ENCODE data around the gene RARG.

DNA sequence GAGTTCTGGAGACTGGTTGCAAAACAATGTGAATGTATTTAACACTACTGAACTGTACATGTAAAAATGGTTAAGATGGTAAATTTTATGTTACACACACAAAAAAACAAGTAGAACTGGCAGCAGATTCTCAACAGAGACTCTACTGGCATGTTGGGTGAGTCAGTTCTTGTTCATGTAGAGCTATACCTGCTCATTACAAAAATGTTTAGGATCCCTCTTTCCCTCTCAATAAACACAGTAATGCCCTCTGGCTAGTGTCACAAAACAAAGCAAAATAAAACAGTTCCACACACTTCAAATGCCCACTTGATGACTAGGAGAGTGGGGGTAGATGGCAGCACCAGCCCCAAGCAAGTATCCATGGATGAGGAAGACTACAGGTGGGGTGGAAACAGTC lies 65.2 kb downstream of the RARG start:
- TF ChIP-seq, protein P1, sequence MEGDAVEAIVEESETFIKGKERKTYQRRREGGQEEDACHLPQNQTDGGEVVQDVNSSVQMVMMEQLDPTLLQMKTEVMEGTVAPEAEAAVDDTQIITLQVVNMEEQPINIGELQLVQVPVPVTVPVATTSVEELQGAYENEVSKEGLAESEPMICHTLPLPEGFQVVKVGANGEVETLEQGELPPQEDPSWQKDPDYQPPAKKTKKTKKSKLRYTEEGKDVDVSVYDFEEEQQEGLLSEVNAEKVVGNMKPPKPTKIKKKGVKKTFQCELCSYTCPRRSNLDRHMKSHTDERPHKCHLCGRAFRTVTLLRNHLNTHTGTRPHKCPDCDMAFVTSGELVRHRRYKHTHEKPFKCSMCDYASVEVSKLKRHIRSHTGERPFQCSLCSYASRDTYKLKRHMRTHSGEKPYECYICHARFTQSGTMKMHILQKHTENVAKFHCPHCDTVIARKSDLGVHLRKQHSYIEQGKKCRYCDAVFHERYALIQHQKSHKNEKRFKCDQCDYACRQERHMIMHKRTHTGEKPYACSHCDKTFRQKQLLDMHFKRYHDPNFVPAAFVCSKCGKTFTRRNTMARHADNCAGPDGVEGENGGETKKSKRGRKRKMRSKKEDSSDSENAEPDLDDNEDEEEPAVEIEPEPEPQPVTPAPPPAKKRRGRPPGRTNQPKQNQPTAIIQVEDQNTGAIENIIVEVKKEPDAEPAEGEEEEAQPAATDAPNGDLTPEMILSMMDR (IDR thresholded peaks at IDR 0.05): no peak
- TF ChIP-seq ZFX (IDR thresholded peaks at IDR 0.05; ENCODE audit: borderline replicate concordance): no peak

All from 22Rv1 (cell line).